ENCODE data around the gene TM9SF1.

DNA sequence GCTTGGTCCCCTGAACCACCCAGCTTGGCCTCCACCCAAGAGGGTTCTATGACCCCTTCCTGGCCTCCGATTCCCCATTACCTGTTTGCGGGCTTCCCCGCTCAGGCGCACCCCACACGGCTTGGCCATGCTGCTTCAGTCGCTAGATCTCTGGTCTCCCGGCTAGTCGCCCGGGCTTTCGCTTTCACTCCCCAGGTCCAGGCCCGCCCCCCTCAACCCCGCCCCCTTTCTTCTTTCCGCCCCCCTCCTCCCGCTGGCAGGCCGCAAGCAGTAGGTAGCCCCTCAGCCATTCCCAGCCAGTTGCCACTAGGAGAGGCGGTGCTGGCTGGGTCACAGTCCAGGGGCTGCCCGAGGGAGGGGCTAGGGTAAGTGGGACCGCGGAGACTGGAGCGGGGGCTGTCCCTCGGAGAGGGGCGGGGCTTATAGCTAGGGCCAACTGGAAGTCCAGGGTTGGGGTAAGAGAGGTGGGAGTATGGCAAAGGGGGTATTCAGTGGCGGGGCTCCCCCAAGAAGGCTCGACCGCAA lies 48.7 kb downstream of the TM9SF1 start, which contains the start of gene PSME2:
- TF ChIP-seq, protein P1, sequence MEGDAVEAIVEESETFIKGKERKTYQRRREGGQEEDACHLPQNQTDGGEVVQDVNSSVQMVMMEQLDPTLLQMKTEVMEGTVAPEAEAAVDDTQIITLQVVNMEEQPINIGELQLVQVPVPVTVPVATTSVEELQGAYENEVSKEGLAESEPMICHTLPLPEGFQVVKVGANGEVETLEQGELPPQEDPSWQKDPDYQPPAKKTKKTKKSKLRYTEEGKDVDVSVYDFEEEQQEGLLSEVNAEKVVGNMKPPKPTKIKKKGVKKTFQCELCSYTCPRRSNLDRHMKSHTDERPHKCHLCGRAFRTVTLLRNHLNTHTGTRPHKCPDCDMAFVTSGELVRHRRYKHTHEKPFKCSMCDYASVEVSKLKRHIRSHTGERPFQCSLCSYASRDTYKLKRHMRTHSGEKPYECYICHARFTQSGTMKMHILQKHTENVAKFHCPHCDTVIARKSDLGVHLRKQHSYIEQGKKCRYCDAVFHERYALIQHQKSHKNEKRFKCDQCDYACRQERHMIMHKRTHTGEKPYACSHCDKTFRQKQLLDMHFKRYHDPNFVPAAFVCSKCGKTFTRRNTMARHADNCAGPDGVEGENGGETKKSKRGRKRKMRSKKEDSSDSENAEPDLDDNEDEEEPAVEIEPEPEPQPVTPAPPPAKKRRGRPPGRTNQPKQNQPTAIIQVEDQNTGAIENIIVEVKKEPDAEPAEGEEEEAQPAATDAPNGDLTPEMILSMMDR (conservative IDR thresholded peaks at IDR 0.05; ENCODE audit: low read depth, low read length), result no peak
- TF ChIP-seq EZH2 (IDR thresholded peaks at IDR 0.05; ENCODE audit: borderline replicate concordance, low read depth, low read length, poor library complexity, severe bottlenecking), result no peak
